ENCODE results near the gene OR10G3.

DNA sequence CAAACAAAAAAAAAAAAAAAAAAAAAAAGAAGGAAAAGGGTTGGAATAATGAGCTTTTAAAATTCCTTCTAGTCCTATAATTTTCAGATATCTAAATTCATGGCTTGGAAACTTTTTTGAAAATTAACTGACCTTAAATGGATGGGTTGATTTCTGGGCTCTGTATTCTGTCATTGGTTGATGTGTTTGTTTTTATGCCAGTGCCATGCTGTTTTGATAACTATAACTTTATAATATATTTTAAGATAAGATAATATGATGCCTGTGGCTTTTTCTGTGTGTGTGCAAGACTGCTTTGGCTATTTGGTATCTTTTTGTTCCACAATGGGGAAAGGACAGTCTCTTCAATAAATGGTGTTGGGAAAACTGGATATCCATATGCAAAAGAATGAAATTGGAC lies 7.3 kb downstream of the OR10G3 start:
- no peak for TF ChIP-seq POLR2A (IDR thresholded peaks at IDR 0.05; ENCODE audit: low read depth, low read length)
- TF ChIP-seq TAF1 (IDR thresholded peaks at IDR 0.05; ENCODE audit: borderline replicate concordance, low read depth, low read length) = no peak
- TF ChIP-seq POLR2AphosphoS5 (IDR thresholded peaks at IDR 0.05; ENCODE audit: low read depth, low read length) = no peak

All from GM12892 (cell line).